ENCODE measurements around the gene COL6A1. TPM values are rescaled to one million over a fixed set of nuclear protein-coding genes. Genes with fewer than 3 reads are reported as not detected.

The COL6A1 gene
- total and polyA plus RNA-seq, 4 donors: 16.9 to 82.0 (median 35.7) TPM

DNA sequence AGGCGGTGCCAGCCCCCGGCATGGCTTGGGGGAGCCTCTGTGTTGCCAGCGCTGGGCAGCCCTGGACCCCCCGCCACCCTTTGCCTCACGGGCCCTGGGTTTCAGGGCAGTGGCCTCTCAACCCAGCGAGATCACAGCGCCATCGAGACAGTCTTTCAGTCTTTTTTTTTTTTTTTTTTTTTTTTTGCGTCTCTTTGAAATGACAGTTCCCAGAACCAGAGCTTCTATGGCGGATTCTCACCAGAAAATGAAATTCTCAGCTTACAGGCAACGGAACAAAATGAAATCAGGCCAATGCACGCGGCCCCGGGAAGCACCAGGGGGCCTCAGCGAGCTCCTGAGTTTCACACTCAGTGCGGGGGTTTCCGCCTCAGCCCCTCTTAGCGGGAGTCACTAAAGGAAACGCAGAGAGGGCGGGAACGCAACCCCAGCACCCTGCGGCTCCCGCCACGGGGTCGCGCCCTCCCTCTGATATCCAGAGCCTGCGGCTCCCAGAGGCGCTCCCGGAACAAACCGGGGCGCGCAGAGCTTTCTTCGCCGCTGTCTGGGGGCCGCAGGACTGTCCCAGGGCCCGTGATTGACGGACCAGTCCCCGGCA, 8.0 kb upstream of the COL6A1 start:
- Histone ChIP-seq H3K4me3 (ENCODE audit: low read depth in 1 of 3, low read length in 3 of 3) (peak overlapping the region; percentile 32 to 65 (median 55)), H3K9ac (ENCODE audit: low read depth in 1 of 2, low read length in 2 of 2) (peak overlapping the region in 1 of 2 donors; percentile 47), H3K36me3 (ENCODE audit: control insufficient read depth in 4 of 4, insufficient read depth in 3 of 4, low read depth in 1 of 4, low read length in 3 of 4) (no peaks in the 10 kb centered on the region), H3K27ac (ENCODE audit: low read depth in 1 of 2, low read length in 2 of 2) (peak overlapping the region; percentile 74 to 79), H3K4me1 (ENCODE audit: control insufficient read depth in 4 of 4, insufficient read depth in 4 of 4, low read length in 3 of 4) (peaks cover 17 to 32% (median 23%) of the 10 kb centered on the region in 4 donors), H3K27me3 (ENCODE audit: control insufficient read depth in 4 of 4, insufficient read depth in 4 of 4, low read length in 3 of 4) (peaks cover 0 to 7% (median 2%) of the 10 kb centered on the region in 4 donors), H3K9me3 (ENCODE audit: control insufficient read depth in 4 of 4, low read length in 3 of 4) (no peaks in the 10 kb centered on the region)
- TF ChIP-seq RAD21 (IDR thresholded peaks at IDR 0.05) (peak; percentile 64 to 68), NR2F2 (IDR thresholded peaks at IDR 0.05) (peak; percentile 62), GABPA (IDR thresholded peaks at IDR 0.05 in 1 of 2, conservative IDR thresholded peaks at IDR 0.05 in 1 of 2) (no peak)
- TF ChIP-seq, protein P1, sequence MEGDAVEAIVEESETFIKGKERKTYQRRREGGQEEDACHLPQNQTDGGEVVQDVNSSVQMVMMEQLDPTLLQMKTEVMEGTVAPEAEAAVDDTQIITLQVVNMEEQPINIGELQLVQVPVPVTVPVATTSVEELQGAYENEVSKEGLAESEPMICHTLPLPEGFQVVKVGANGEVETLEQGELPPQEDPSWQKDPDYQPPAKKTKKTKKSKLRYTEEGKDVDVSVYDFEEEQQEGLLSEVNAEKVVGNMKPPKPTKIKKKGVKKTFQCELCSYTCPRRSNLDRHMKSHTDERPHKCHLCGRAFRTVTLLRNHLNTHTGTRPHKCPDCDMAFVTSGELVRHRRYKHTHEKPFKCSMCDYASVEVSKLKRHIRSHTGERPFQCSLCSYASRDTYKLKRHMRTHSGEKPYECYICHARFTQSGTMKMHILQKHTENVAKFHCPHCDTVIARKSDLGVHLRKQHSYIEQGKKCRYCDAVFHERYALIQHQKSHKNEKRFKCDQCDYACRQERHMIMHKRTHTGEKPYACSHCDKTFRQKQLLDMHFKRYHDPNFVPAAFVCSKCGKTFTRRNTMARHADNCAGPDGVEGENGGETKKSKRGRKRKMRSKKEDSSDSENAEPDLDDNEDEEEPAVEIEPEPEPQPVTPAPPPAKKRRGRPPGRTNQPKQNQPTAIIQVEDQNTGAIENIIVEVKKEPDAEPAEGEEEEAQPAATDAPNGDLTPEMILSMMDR (IDR thresholded peaks at IDR 0.05; ENCODE audit: low read depth, low read length, missing input control): peak; percentile 59
- TF ChIP-seq, protein P2, sequence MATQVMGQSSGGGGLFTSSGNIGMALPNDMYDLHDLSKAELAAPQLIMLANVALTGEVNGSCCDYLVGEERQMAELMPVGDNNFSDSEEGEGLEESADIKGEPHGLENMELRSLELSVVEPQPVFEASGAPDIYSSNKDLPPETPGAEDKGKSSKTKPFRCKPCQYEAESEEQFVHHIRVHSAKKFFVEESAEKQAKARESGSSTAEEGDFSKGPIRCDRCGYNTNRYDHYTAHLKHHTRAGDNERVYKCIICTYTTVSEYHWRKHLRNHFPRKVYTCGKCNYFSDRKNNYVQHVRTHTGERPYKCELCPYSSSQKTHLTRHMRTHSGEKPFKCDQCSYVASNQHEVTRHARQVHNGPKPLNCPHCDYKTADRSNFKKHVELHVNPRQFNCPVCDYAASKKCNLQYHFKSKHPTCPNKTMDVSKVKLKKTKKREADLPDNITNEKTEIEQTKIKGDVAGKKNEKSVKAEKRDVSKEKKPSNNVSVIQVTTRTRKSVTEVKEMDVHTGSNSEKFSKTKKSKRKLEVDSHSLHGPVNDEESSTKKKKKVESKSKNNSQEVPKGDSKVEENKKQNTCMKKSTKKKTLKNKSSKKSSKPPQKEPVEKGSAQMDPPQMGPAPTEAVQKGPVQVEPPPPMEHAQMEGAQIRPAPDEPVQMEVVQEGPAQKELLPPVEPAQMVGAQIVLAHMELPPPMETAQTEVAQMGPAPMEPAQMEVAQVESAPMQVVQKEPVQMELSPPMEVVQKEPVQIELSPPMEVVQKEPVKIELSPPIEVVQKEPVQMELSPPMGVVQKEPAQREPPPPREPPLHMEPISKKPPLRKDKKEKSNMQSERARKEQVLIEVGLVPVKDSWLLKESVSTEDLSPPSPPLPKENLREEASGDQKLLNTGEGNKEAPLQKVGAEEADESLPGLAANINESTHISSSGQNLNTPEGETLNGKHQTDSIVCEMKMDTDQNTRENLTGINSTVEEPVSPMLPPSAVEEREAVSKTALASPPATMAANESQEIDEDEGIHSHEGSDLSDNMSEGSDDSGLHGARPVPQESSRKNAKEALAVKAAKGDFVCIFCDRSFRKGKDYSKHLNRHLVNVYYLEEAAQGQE (IDR thresholded peaks at IDR 0.05): peak; percentile 19
- 3% methylated on average over 38 of the region's 38 CpGs for WGBS
- peak; percentile 60 for DNase-seq (ENCODE audit: low spot score)

DNA sequence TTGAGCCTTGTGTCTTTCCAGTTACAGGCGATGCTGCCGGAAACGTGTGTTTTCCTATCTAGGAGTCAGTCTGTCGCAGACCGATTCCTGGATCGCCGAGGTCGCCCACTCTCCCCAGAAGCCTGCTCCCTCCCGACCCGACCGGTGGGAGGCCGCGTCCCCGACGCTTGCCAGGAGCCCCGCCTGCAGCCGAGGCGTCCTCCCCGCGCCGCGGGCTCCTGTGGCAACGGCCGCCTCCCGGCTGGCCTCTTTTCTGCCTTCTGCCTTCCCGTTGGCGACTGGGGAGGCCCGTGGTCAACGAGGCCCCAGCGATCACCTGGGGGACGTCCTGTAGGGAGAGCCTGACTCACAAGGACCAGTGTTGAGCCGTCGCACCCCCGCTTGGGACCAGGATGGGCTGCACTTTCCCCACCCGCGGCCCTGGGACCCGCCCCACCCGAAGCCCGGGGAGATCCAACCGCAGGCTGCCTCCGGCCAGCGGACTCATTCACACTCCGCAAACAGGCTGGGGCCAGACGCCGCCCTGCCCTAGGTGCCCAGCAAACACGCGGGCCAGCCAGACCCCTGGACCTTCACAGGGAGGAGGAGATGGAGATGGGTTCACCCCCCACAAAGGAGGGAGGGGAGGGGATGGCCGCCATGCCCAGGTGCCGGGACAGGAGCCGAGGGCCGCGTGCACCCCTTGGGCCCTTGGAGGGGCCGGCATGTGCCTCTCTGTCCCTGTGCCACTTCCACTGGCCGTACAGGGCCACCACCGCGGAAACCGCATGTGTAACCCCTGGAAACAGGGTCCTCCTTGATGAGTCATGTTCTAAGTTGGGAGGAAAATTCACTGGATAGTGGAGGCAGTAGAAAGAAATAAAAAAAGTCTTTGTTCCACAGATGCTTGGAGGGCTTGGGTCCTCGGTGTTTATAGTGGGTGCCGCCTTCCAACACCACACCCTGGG, 7.2 kb upstream of the COL6A1 start:
- Histone ChIP-seq H3K4me3 (ENCODE audit: low read depth in 1 of 3, low read length in 3 of 3) (peak overlapping the region; percentile 32 to 65 (median 55)), H3K27me3 (ENCODE audit: control insufficient read depth in 4 of 4, insufficient read depth in 4 of 4, low read length in 3 of 4) (peaks cover 0 to 7% (median 2%) of the 10 kb centered on the region in 4 donors), H3K27ac (ENCODE audit: low read depth in 1 of 2, low read length in 2 of 2) (peak overlapping the region; percentile 74 to 79), H3K36me3 (ENCODE audit: control insufficient read depth in 4 of 4, insufficient read depth in 3 of 4, low read depth in 1 of 4, low read length in 3 of 4) (no peaks in the 10 kb centered on the region), H3K9ac (ENCODE audit: low read depth in 1 of 2, low read length in 2 of 2) (peak overlapping the region in 1 of 2 donors; percentile 47), H3K4me1 (ENCODE audit: control insufficient read depth in 4 of 4, insufficient read depth in 4 of 4, low read length in 3 of 4) (peaks cover 17 to 32% (median 23%) of the 10 kb centered on the region in 4 donors), H3K9me3 (ENCODE audit: control insufficient read depth in 4 of 4, low read length in 3 of 4) (no peaks in the 10 kb centered on the region)
- TF ChIP-seq JUND (IDR thresholded peaks at IDR 0.05): peak; percentile 36 to 56
- TF ChIP-seq, protein P2 (IDR thresholded peaks at IDR 0.05): no peak
- no peak for DNase-seq (ENCODE audit: low spot score)
- WGBS: 4% methylated on average over 59 of the region's 59 CpGs
